ENCODE results near the gene GBP6. TPM values are rescaled to one million over a fixed set of nuclear protein-coding genes. Genes with fewer than 3 reads are reported as not detected.

Gene GBP6, protein sequence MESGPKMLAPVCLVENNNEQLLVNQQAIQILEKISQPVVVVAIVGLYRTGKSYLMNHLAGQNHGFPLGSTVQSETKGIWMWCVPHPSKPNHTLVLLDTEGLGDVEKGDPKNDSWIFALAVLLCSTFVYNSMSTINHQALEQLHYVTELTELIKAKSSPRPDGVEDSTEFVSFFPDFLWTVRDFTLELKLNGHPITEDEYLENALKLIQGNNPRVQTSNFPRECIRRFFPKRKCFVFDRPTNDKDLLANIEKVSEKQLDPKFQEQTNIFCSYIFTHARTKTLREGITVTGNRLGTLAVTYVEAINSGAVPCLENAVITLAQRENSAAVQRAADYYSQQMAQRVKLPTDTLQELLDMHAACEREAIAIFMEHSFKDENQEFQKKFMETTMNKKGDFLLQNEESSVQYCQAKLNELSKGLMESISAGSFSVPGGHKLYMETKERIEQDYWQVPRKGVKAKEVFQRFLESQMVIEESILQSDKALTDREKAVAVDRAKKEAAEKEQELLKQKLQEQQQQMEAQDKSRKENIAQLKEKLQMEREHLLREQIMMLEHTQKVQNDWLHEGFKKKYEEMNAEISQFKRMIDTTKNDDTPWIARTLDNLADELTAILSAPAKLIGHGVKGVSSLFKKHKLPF
- not detected for total RNA-seq

- Histone ChIP-seq H3K4me1 (replicated peaks) (no peaks in the 10 kb centered on the region), H3K9me3 (no peaks in the 10 kb centered on the region), H3K27ac (no peak within 1 kb of the TSS), H3K4me3 (no peak within 1 kb of the TSS), H3K36me3 (no peaks in the 10 kb centered on the region), H3K27me3 (replicated peaks; ENCODE audit: insufficient read depth) (no peaks in the 10 kb centered on the region)
- WGBS, result 45% methylated on average over 10 of the region's 10 CpGs
- no peak for DNase-seq (ENCODE audit: low spot score)
- TF ChIP-seq POLR2AphosphoS5 (IDR thresholded peaks at IDR 0.05), result no peak
- TF ChIP-seq, protein P1, sequence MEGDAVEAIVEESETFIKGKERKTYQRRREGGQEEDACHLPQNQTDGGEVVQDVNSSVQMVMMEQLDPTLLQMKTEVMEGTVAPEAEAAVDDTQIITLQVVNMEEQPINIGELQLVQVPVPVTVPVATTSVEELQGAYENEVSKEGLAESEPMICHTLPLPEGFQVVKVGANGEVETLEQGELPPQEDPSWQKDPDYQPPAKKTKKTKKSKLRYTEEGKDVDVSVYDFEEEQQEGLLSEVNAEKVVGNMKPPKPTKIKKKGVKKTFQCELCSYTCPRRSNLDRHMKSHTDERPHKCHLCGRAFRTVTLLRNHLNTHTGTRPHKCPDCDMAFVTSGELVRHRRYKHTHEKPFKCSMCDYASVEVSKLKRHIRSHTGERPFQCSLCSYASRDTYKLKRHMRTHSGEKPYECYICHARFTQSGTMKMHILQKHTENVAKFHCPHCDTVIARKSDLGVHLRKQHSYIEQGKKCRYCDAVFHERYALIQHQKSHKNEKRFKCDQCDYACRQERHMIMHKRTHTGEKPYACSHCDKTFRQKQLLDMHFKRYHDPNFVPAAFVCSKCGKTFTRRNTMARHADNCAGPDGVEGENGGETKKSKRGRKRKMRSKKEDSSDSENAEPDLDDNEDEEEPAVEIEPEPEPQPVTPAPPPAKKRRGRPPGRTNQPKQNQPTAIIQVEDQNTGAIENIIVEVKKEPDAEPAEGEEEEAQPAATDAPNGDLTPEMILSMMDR (IDR thresholded peaks at IDR 0.05), result no peak
- no peak for TF ChIP-seq POLR2A (IDR thresholded peaks at IDR 0.05)
- intact Hi-C loops (cut with DNase I), result loop anchor here (10.0 kb wide), 1 partner anchor 279 kb away; no protein-coding TSS in a partner anchor
Measured at GRCh38 chr1:89363638-89364536, at the start of gene GBP6. Gene GBP6 (plus strand): TSS chr1:89364059. CDS start chr1:89368552, 4,493 bp downstream.

DNA sequence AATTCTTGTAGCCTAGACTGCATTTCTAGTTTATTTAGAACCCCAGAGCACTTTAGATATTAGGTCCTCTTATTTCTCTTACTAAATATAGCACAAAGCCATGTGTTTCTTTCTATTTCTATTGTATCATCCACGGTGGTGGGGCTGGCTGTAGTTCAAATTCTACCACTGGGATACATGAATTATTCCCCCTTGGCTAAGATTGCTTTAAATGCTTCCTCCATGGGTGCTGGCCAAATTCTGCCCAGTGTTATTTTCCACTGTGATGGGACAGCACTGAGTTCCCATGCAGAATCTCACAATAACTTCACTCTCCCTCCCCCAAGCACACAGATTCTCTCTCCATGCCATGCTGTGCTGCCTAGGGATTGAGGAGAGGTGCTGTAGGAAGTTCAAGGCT, 41.5 kb upstream of the GBP6 start:
- DNase-seq (ENCODE audit: low spot score), result no peak
- no peak overlapping the region for H3K27ac ChIP-seq
- H3K27me3 ChIP-seq (replicated peaks; ENCODE audit: insufficient read depth), result no peaks in the 10 kb centered on the region
- H3K9me3 ChIP-seq, result no peaks in the 10 kb centered on the region
- H3K36me3 ChIP-seq, result no peaks in the 10 kb centered on the region
- intact Hi-C loops (cut with DNase I), result no loop called here
- TF ChIP-seq, protein P1 (IDR thresholded peaks at IDR 0.05), result no peak
- TF ChIP-seq POLR2AphosphoS5 (IDR thresholded peaks at IDR 0.05) (no peak), POLR2A (IDR thresholded peaks at IDR 0.05) (no peak)
- no peaks in the 10 kb centered on the region for H3K4me1 ChIP-seq (replicated peaks)
- no peak overlapping the region for H3K4me3 ChIP-seq
- WGBS, result 23% methylated on average over 1 of the region's 1 CpG

- intact Hi-C loops (cut with DNase I), result no loop called here
- Histone ChIP-seq H3K36me3 (no peaks in the 10 kb centered on the region), H3K4me3 (no peak overlapping the region), H3K4me1 (replicated peaks) (no peaks in the 10 kb centered on the region), H3K9me3 (no peaks in the 10 kb centered on the region), H3K27me3 (replicated peaks; ENCODE audit: insufficient read depth) (no peaks in the 10 kb centered on the region), H3K27ac (no peak overlapping the region)
- TF ChIP-seq, protein P1 (IDR thresholded peaks at IDR 0.05), result no peak
- no peak for TF ChIP-seq POLR2AphosphoS5 (IDR thresholded peaks at IDR 0.05)
- no peak for TF ChIP-seq POLR2A (IDR thresholded peaks at IDR 0.05)
- DNase-seq (ENCODE audit: low spot score), result no peak
- 85% methylated on average over 2 of the region's 2 CpGs for WGBS
Measured at GRCh38 chr1:89331890-89332289, 32.0 kb upstream of the GBP6 start.

- H3K4me3 ChIP-seq, result no peak overlapping the region
- H3K4me1 ChIP-seq (replicated peaks), result no peaks in the 10 kb centered on the region
- no peaks in the 10 kb centered on the region for H3K9me3 ChIP-seq
- DNase-seq (ENCODE audit: low spot score), result no peak
- H3K36me3 ChIP-seq, result no peaks in the 10 kb centered on the region
- WGBS, result 43% methylated on average over 3 of the region's 3 CpGs
- TF ChIP-seq POLR2A (IDR thresholded peaks at IDR 0.05) (no peak), POLR2AphosphoS5 (IDR thresholded peaks at IDR 0.05) (no peak)
- TF ChIP-seq, protein P1 (IDR thresholded peaks at IDR 0.05), result no peak
- H3K27me3 ChIP-seq (replicated peaks; ENCODE audit: insufficient read depth), result no peaks in the 10 kb centered on the region
- intact Hi-C loops (cut with DNase I), result no loop called here
- H3K27ac ChIP-seq, result no peak overlapping the region
Measured at GRCh38 chr1:89332461-89332860, 31.4 kb upstream of the GBP6 start.
